Parathyroid adenoma (tissue), 2 donors: ENCODE measurements around the gene USP22.

ENCODE experiments used
- H2AFZ ChIP-seq: fragments of 300-600 bp; sonication (generic); one replicate; pipeline ENCODE4 v1.7.0; 2017; ENCODE audit warnings: antibody characterized with exemption, mild to moderate bottlenecking
- H3K27ac ChIP-seq: fragments of 300-600 bp; sonication (generic); one replicate; pipeline ENCODE4 v1.7.0; 2017
- H3K27me3 ChIP-seq: fragments of 300-600 bp; sonication (generic); one replicate; pipeline ENCODE4 v1.7.0; 2017; ENCODE audit warnings: low read length; ENCODE audit not compliant: control insufficient read depth, insufficient read depth
- H3K36me3 ChIP-seq: fragments of 300-600 bp; sonication (generic); one replicate; pipeline ENCODE4 v1.7.0; 2017; ENCODE audit warnings: low read length; ENCODE audit not compliant: control insufficient read depth, insufficient read depth
- H3K4me1 ChIP-seq: fragments of 300-600 bp; sonication (generic); one replicate; pipeline ENCODE4 v1.7.0; 2017; ENCODE audit warnings: control low read depth
- H3K4me2 ChIP-seq: fragments of 300-600 bp; sonication (generic); one replicate; pipeline ENCODE4 v1.7.0; 2017; ENCODE audit warnings: low read length
- H3K4me3 ChIP-seq: fragments of 300-600 bp; sonication (generic); one replicate; pipeline ENCODE4 v1.7.0; 2017; ENCODE audit warnings: low read depth, low read length
- H3K79me2 ChIP-seq: fragments of 300-600 bp; sonication (generic); one replicate; pipeline ENCODE4 v1.7.0; 2017; ENCODE audit warnings: control low read depth
- H3K9ac ChIP-seq: fragments of 300-600 bp; sonication (generic); one replicate; pipeline ENCODE4 v1.7.0; 2017; ENCODE audit warnings: mild to moderate bottlenecking
- H3K9me3 ChIP-seq: fragments of 300-600 bp; sonication (generic); one replicate; pipeline ENCODE4 v1.7.0; 2017; ENCODE audit warnings: low read length; ENCODE audit not compliant: control insufficient read depth
- TF ChIP-seq, protein P1 (sequence below): fragments of 300-600 bp; sonication (generic); IDR thresholded peaks from one replicate; pipeline ENCODE4 v1.7.0; 2017; ENCODE audit warnings: antibody characterized with exemption, mild to moderate bottlenecking
- donor health status: primary hyperparathyroidism.

The USP22 gene

DNA sequence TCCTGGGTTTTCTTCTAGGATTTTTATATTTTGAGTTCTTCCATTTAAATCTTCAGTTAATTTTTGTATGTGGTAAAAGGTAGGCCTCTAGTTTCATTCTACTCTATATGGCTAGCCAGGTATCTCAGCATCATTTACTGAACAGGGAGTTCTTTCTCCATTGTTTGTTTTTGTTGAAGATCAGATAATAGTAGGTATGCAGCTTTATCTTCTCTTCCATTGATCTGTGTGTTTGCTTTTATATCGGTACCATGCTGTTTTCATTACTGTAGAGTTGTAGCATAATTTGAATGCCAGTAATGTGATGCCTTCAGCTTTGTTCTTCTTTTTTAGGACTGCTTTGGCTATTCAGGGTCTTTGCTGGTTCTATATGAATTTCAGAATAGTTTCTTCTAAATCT is 77.3 kb downstream of the USP22 start:
- Histone ChIP-seq H3K79me2 (no peaks in the 10 kb centered on the region), H3K4me1 (no peaks in the 10 kb centered on the region), H2AFZ (no peak overlapping the region), H3K4me2 (no peak overlapping the region), H3K27me3 (no peaks in the 10 kb centered on the region), H3K27ac (no peak overlapping the region), H3K9ac (no peak overlapping the region), H3K4me3 (no peak overlapping the region), H3K9me3 (no peaks in the 10 kb centered on the region), H3K36me3 (no peaks in the 10 kb centered on the region)
- TF ChIP-seq, protein P1, sequence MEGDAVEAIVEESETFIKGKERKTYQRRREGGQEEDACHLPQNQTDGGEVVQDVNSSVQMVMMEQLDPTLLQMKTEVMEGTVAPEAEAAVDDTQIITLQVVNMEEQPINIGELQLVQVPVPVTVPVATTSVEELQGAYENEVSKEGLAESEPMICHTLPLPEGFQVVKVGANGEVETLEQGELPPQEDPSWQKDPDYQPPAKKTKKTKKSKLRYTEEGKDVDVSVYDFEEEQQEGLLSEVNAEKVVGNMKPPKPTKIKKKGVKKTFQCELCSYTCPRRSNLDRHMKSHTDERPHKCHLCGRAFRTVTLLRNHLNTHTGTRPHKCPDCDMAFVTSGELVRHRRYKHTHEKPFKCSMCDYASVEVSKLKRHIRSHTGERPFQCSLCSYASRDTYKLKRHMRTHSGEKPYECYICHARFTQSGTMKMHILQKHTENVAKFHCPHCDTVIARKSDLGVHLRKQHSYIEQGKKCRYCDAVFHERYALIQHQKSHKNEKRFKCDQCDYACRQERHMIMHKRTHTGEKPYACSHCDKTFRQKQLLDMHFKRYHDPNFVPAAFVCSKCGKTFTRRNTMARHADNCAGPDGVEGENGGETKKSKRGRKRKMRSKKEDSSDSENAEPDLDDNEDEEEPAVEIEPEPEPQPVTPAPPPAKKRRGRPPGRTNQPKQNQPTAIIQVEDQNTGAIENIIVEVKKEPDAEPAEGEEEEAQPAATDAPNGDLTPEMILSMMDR, result no peak

DNA sequence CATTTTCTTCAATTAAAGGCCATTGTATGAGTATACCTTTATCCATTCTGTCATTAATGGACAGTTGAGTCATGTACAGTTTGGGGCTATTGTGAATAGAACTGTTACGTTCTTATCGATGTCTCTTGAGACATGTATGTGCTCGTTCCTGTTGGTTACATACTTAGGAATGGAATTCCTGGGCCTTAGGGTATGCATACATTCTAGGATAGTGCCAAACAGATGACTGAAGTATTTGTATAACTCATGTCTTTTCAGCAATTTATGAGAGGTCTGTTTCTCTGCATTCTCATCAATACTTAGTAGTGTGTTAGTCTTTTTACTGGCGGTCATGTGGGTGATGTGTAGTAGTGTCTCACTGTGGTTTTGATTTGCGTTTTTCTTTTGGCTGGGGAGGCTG is 81.2 kb downstream of the USP22 start:
- no peak overlapping the region for H3K27ac ChIP-seq
- H3K9me3 ChIP-seq, result no peaks in the 10 kb centered on the region
- TF ChIP-seq, protein P1, result no peak
- no peak overlapping the region for H3K4me2 ChIP-seq
- no peak overlapping the region for H3K9ac ChIP-seq
- H3K79me2 ChIP-seq, result no peaks in the 10 kb centered on the region
- no peaks in the 10 kb centered on the region for H3K36me3 ChIP-seq
- H3K4me1 ChIP-seq, result no peaks in the 10 kb centered on the region
- H3K27me3 ChIP-seq, result no peaks in the 10 kb centered on the region
- H3K4me3 ChIP-seq, result no peak overlapping the region
- H2AFZ ChIP-seq, result no peak overlapping the region

DNA sequence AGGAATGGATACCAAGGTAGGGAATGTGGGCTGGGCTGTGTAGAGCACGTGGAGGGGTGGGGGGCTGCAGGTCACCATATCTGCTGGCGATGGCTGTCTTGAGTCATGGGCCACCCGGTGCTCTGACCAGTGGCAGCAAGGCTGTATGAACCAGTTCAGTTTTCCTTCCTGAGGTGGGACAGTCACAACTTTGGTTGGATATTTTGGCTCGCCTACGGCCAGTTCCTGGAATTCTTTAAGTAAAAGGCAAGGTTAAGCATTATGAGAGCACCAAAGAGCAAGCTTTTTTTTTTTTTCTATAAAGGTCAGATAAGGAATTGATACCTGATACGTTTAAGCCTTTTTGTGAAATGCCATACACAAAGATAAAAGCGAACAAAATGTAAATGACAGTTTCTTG is 81.9 kb downstream of the USP22 start:
- no peaks in the 10 kb centered on the region for H3K79me2 ChIP-seq
- H3K36me3 ChIP-seq, result no peaks in the 10 kb centered on the region
- H3K4me1 ChIP-seq, result no peaks in the 10 kb centered on the region
- no peak overlapping the region for H3K9ac ChIP-seq
- H2AFZ ChIP-seq, result no peak overlapping the region
- no peak overlapping the region for H3K4me2 ChIP-seq
- TF ChIP-seq, protein P1, result no peak
- H3K27ac ChIP-seq, result no peak overlapping the region
- no peaks in the 10 kb centered on the region for H3K9me3 ChIP-seq
- H3K4me3 ChIP-seq, result no peak overlapping the region
- H3K27me3 ChIP-seq, result no peaks in the 10 kb centered on the region

DNA sequence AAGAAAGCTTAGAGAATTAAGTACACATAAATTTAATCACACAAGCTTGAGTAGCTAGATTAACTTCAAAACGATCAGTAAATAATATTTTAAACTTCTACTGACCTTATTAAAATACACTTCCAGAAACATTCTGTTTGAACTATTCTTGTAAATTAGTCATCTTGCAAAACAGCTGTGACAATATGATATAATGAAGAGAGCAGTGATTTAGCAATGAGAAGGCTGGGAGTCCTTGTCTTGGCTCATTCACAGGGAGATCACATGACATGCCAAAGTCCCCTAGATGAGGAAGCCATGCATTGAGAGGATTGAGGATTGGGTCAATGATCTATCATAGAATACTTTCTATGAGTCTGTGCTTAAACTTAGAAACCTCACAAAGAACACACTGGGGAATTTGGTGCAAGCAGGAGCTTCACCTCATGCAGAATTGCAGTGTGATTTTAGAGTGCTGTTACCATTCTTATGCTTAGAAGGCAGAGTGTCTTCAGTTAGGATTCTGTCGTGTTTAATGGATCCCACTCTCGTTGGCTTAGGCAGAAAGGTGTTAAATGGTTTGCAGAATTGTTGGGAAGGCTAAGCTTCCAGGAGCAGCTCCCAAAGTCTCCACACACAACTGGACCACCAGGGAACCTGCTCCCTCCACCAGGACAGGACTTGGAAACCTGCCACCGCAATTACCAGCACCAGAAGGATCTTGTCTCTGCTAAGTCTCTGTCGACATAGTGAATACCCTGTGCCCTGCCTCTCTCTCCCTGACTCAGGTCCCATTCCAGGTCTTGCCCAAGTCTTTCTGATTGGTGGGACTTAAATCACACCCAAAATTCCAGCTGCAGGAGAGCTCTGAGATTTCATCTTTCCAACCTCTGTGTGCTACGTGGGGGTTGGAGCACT is 87.1 kb downstream of the USP22 start:
- Histone ChIP-seq H3K27me3 (no peaks in the 10 kb centered on the region), H3K36me3 (no peaks in the 10 kb centered on the region), H3K79me2 (no peaks in the 10 kb centered on the region), H3K4me1 (no peaks in the 10 kb centered on the region), H3K9ac (no peak overlapping the region), H3K4me2 (no peak overlapping the region), H3K4me3 (no peak overlapping the region), H2AFZ (no peak overlapping the region), H3K27ac (no peak overlapping the region), H3K9me3 (no peaks in the 10 kb centered on the region)
- TF ChIP-seq, protein P1, result no peak

DNA sequence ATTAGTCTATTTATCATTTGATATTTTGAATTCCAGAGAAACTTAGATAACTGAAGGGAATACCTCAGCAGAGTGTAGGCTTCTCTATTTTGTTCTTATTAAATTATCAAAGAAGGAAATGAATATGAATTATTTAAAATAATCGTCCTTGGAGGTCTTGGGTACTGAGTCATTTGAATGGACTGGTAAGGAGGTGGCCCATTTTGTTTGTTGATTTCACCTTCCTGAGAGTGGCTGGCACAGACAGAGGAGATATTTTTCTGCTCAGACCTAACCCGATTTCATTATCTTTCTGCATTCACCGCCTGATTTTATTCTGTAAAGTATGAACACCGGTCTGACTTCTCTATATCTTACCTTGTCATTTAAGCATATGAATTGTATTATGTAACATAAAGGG is 88.0 kb downstream of the USP22 start:
- TF ChIP-seq, protein P1, result no peak
- no peak overlapping the region for H3K4me2 ChIP-seq
- H2AFZ ChIP-seq, result no peak overlapping the region
- no peak overlapping the region for H3K27ac ChIP-seq
- H3K4me3 ChIP-seq, result no peak overlapping the region
- no peaks in the 10 kb centered on the region for H3K79me2 ChIP-seq
- no peaks in the 10 kb centered on the region for H3K27me3 ChIP-seq
- H3K9me3 ChIP-seq, result no peaks in the 10 kb centered on the region
- H3K9ac ChIP-seq, result no peak overlapping the region
- H3K4me1 ChIP-seq, result no peaks in the 10 kb centered on the region
- no peaks in the 10 kb centered on the region for H3K36me3 ChIP-seq
